Left lung (tissue), 10 donors: ENCODE data around the gene WASL. TPM values are rescaled to one million over a fixed set of nuclear protein-coding genes. Genes with fewer than 3 reads are reported as not detected.
A peak's percentile ranks its signal among the peaks of the same experiment; 100 is the strongest.

Source experiments
- ATAC-seq: fragments of 200-7000 bp; cut with Tn5 transposase; one replicate; pipeline ENCODE4 v1.9.1; 2020; ENCODE audit warnings: moderate library complexity
- DNase-seq, 4 donors: peaks; one replicate each; pipeline ENCODE4 v3.0.0-alpha.2; 2013 to 2020
- H3K27ac ChIP-seq, 2 donors: fragments of 200-600 bp; sonication (generic) in 1 of 2; one replicate each; pipeline versions ENCODE4 v1.5.0 to v1.8.0; 2020 to 2021
- H3K27me3 ChIP-seq, 2 donors: fragments of 200-600 bp; sonication (generic) in 1 of 2; one replicate each; pipeline versions ENCODE4 v1.5.0 to v1.8.0; 2020 to 2021
- H3K36me3 ChIP-seq, 2 donors: fragments of 200-600 bp; sonication (generic) in 1 of 2; one replicate each; pipeline versions ENCODE4 v1.5.0 to v1.8.0; 2020 to 2021
- H3K4me1 ChIP-seq, 2 donors: fragments of 200-600 bp; one replicate each; pipeline ENCODE4 v1.8.0; 2021
- H3K4me3 ChIP-seq, 2 donors: fragments of 200-600 bp; sonication (generic) in 1 of 2; one replicate each; pipeline versions ENCODE4 v1.5.0 to v1.8.0; 2020 to 2021; ENCODE audit warnings: mild to moderate bottlenecking in 1 of 2
- H3K9me3 ChIP-seq, 2 donors: fragments of 200-600 bp; sonication (generic) in 1 of 2; one replicate each; pipeline versions ENCODE4 v1.5.0 to v1.8.0; 2020 to 2021
- intact Hi-C, 2 donors: fragments of 100-400 bp; cut with DNase I; formaldehyde crosslinking; loops; one replicate each; pipeline versions ENCODE4 v1.11.2 to v1.14.2; 2022
- polyA plus RNA-seq, 6 donors: library from polyadenylated mRNA; unstranded; fragments of 120-200 nt; gene quantifications; one replicate each; pipeline ENCODE4 v1.2.1, GENCODE V29; 2013; ENCODE audit not compliant: insufficient read length in 6 of 6
- total RNA-seq, 2 donors: library from RNA; stranded (reverse); fragmentation: NEBNext Ultra II Directional; extraction: Animal tissue kit (Norgen Biotek cat#: 25700); gene quantifications; one replicate each; pipeline ENCODE4 v1.2.1, GENCODE V29; 2021
- TF ChIP-seq, protein P1 (sequence below), 2 donors: fragments of 200-600 bp; sonication (generic) in 1 of 2; IDR thresholded peaks; one replicate each; pipeline versions ENCODE4 v1.5.0 to v1.8.0; 2021; ENCODE audit warnings: antibody characterized with exemption in 2 of 2
- donor health status: DM: no; HTN: yes; CAD: no.
- donor health status: DM: no; HTN: no; CAD: no.

Gene WASL
- total and polyA plus RNA-seq, 8 donors: 30.4 to 54.5 (median 53.4) TPM

DNA sequence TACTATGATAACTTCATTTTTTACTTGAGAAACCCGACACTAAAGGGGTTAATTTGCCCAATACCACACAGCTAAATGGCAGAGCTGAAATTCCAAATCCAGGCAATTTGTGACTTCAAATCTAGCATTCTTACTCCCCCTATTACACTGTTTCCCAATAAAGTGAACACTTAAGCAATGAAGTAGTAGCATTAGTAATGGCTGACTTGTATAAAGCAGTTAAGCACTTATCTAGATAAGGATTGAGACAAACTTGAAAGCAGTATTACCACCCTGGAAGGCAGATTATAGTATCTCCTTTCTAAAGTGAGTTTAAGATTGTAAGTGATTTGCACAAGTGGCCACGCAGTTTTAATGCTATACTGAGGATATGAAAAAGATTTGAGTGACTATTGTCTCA is 39.3 kb downstream of the WASL start:
- H3K27me3 ChIP-seq: no peaks in the 10 kb centered on the region
- H3K4me1 ChIP-seq: peaks cover 3 to 28% of the 10 kb centered on the region in 2 donors
- DNase-seq: no peak
- peak; percentile 46 for ATAC-seq
- peaks cover 0 to 33% of the 10 kb centered on the region in 2 donors for H3K36me3 ChIP-seq
- no peak overlapping the region for H3K27ac ChIP-seq
- no peaks in the 10 kb centered on the region for H3K9me3 ChIP-seq
- intact Hi-C loops: no loop called here
- TF ChIP-seq, protein P1, sequence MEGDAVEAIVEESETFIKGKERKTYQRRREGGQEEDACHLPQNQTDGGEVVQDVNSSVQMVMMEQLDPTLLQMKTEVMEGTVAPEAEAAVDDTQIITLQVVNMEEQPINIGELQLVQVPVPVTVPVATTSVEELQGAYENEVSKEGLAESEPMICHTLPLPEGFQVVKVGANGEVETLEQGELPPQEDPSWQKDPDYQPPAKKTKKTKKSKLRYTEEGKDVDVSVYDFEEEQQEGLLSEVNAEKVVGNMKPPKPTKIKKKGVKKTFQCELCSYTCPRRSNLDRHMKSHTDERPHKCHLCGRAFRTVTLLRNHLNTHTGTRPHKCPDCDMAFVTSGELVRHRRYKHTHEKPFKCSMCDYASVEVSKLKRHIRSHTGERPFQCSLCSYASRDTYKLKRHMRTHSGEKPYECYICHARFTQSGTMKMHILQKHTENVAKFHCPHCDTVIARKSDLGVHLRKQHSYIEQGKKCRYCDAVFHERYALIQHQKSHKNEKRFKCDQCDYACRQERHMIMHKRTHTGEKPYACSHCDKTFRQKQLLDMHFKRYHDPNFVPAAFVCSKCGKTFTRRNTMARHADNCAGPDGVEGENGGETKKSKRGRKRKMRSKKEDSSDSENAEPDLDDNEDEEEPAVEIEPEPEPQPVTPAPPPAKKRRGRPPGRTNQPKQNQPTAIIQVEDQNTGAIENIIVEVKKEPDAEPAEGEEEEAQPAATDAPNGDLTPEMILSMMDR (IDR thresholded peaks at IDR 0.05): no peak
- H3K4me3 ChIP-seq: no peak overlapping the region

DNA sequence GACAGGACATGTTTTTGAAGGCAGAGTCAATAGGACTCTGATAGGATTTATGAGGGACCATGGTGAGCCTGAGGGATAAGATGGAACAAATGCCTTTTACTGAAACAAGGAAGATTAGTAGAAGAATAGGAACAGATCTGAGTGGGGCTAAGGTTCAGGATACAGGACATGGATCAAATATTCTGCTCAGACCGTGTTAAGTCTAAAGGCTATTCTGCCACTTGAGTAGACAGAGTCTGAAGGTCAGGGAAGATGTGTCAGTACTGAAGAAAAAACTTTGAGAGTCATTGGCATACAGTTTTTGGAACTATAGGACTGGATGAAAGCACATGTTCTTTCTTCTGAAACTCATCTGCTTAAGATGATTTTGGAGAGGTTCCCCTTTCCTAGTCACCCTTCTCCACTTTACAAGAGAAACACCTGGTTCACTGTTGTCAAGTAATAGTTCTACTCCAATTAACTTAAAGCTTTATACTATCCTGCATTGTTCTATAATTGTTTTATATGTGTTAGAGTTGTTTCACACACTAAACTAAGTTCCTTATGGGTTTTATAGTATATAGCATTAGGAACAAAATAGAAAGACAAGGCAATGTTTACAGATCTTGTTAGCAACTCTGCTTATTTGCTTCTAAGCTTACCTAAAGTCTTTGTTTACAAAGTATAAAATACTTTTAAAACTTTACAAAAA is 43.4 kb downstream of the WASL start:
- ATAC-seq: no peak
- no peak overlapping the region for H3K27ac ChIP-seq
- TF ChIP-seq, protein P1 (IDR thresholded peaks at IDR 0.05): no peak
- peaks cover 0 to 13% of the 10 kb centered on the region in 2 donors for H3K4me1 ChIP-seq
- DNase-seq: no peak
- H3K4me3 ChIP-seq: no peak overlapping the region
- H3K36me3 ChIP-seq: peaks cover 0 to 40% of the 10 kb centered on the region in 2 donors
- H3K9me3 ChIP-seq: no peaks in the 10 kb centered on the region
- no peaks in the 10 kb centered on the region for H3K27me3 ChIP-seq
- intact Hi-C loops: no loop called here

- no peaks in the 10 kb centered on the region for H3K4me1 ChIP-seq
- TF ChIP-seq, protein P1 (IDR thresholded peaks at IDR 0.05): no peak
- ATAC-seq (no peak), DNase-seq (no peak)
- H3K27me3 ChIP-seq: no peaks in the 10 kb centered on the region
- no peak overlapping the region for H3K27ac ChIP-seq
- H3K9me3 ChIP-seq: no peaks in the 10 kb centered on the region
- H3K36me3 ChIP-seq: peaks cover 0 to 51% of the 10 kb centered on the region in 2 donors
- intact Hi-C loops: no loop called here
- no peak overlapping the region for H3K4me3 ChIP-seq
Observed at GRCh38 chr7:123695944-123696677, 52.7 kb downstream of the WASL start.

DNA sequence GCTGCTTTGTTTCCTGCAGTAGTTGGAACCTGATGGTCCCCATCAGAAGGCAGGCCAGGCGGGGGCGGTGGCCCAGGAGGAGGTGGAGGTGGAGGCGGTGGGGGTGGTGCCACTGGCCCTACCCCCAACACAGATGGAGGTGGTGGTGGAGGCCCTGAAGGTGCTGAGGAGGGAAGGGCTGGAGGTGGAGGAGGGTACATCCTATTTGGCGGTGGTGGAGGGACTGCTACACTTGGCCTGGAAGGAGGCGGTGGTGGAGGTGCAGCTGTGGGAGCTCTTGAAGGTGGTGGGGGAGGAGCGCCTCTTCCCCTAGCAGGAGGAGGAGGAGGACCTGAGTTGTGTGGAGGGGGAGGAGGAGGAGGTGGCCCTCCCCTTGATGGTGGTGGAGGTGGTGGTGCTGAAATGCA is 56.3 kb downstream of the WASL start:
- H3K4me1 ChIP-seq: no peaks in the 10 kb centered on the region
- H3K27me3 ChIP-seq: no peaks in the 10 kb centered on the region
- no peaks in the 10 kb centered on the region for H3K9me3 ChIP-seq
- TF ChIP-seq, protein P1 (IDR thresholded peaks at IDR 0.05): no peak
- DNase-seq (peak in 1 of 4 donors; percentile 47), ATAC-seq (no peak)
- H3K27ac ChIP-seq: no peak overlapping the region
- peaks cover 0 to 61% of the 10 kb centered on the region in 2 donors for H3K36me3 ChIP-seq
- no peak overlapping the region for H3K4me3 ChIP-seq
- intact Hi-C loops: no loop called here

DNA sequence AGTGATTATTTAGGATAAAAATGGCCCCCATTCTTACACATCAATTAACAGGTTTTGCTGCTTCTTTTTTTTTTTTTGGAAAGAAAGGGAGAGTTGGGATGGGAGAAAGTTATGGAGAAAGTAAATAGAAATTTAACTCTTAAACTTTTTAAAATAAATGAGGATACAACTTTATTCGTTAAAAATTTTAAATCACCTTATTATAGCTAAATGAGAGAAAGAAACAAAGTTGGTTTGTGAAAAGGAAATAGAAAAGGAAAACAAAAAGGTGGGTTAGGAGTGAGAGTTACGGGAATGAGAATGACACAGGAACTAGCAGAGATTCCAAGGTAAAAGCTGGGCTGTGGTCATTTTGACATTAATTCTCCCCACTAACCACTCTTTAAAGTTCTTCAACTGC is 58.3 kb downstream of the WASL start:
- Histone ChIP-seq H3K4me3 (no peak overlapping the region), H3K27me3 (no peaks in the 10 kb centered on the region), H3K4me1 (no peaks in the 10 kb centered on the region), H3K36me3 (peaks cover 0 to 53% of the 10 kb centered on the region in 2 donors), H3K9me3 (no peaks in the 10 kb centered on the region), H3K27ac (no peak overlapping the region)
- intact Hi-C loops: no loop called here
- TF ChIP-seq, protein P1 (IDR thresholded peaks at IDR 0.05): no peak
- ATAC-seq (no peak), DNase-seq (no peak)
